IMR-90 (cell line): ENCODE results near the gene KYAT1.
"Not testable (repeated sequence)": the region's sequence is repeated elsewhere in the genome, so short reads cannot be mapped to it uniquely, and the experiment has no call there.

Experiments
- BHLHE40 ChIP-seq: fragments of 150-350 bp; IDR thresholded peaks from 2 replicates; pipeline ENCODE4 v1.6.1; 2016; ENCODE audit warnings: mild to moderate bottlenecking, low read depth, low read length
- CHD1 ChIP-seq: IDR thresholded peaks from 2 replicates; pipeline ENCODE4 v1.6.1; 2012; ENCODE audit warnings: low read depth, low read length, improper control_type of control experiment
- CTCF ChIP-seq: conservative IDR thresholded peaks from 2 replicates; pipeline ENCODE4 v1.5.1; 2012; ENCODE audit warnings: mild to moderate bottlenecking, low read depth, low read length, improper control_type of control experiment
- FOS ChIP-seq: fragments of 150-350 bp; IDR thresholded peaks from 2 replicates; pipeline ENCODE4 v1.6.1; 2016; ENCODE audit warnings: low read depth, low read length
- MAFK ChIP-seq: IDR thresholded peaks from 2 replicates; pipeline ENCODE4 v1.6.1; 2012; ENCODE audit warnings: low read depth, low read length, improper control_type of control experiment
- MAZ ChIP-seq: IDR thresholded peaks from 2 replicates; pipeline ENCODE4 v1.6.1; 2012; ENCODE audit warnings: low read depth, mild to moderate bottlenecking, low read length, improper control_type of control experiment, moderate library complexity, borderline replicate concordance
- MXI1 ChIP-seq: IDR thresholded peaks from 2 replicates; pipeline ENCODE4 v1.6.1; 2012; ENCODE audit warnings: low read depth, mild to moderate bottlenecking, low read length, moderate library complexity, borderline replicate concordance
- NFE2L2 ChIP-seq: fragments of 150-350 bp; IDR thresholded peaks from 2 replicates; pipeline ENCODE4 v1.6.1; 2016; ENCODE audit warnings: low read depth, mild to moderate bottlenecking, low read length
- POLR2A ChIP-seq: IDR thresholded peaks from 2 replicates; pipeline ENCODE4 v1.6.1; 2012; ENCODE audit warnings: mild to moderate bottlenecking, low read depth, low read length
- RAD21 ChIP-seq: IDR thresholded peaks from 2 replicates; pipeline ENCODE4 v1.6.1; 2012; ENCODE audit warnings: low read length, improper control_type of control experiment
- RFX5 ChIP-seq: IDR thresholded peaks from 2 replicates; pipeline ENCODE4 v1.8.0; 2012; ENCODE audit warnings: low read depth, mild to moderate bottlenecking, low read length, moderate library complexity
- SMC3 ChIP-seq: fragments of 150-350 bp; IDR thresholded peaks from 2 replicates; pipeline ENCODE4 v1.6.1; 2016; ENCODE audit warnings: low read depth, mild to moderate bottlenecking, antibody characterized with exemption, low read length, moderate library complexity
- USF2 ChIP-seq: fragments of 150-350 bp; IDR thresholded peaks from 2 replicates; pipeline ENCODE4 v1.6.1; 2017; ENCODE audit warnings: mild to moderate bottlenecking, antibody characterized with exemption, low read length, low read depth

- TF ChIP-seq CTCF, SMC3, POLR2A, BHLHE40, MAZ, USF2, RAD21, RFX5, NFE2L2, MXI1, MAFK, FOS, CHD1: not testable (repeated sequence)
These were observed 30.7 kb downstream of the KYAT1 start for GRCh38 chr9:128851024-128851423.
